Spleen (tissue), 11 donors: ENCODE measurements around the gene SHKBP1. TPM values are rescaled to one million over a fixed set of nuclear protein-coding genes. Genes with fewer than 3 reads are reported as not detected.
"Not testable (repeated sequence)": the region's sequence is repeated elsewhere in the genome, so short reads cannot be mapped to it uniquely, and the experiment has no call there.

ENCODE experiments used
- DNase-seq: peaks from one replicate; pipeline ENCODE4 v3.0.0-alpha.2; 2020
- H3K27ac ChIP-seq, 8 donors: fragments of 200-600 bp; sonication (generic) in 7 of 8; 1 replicate in 4 of 8; 2 replicates in 4 of 8; pipeline versions ENCODE4 v1.5.0 to v1.8.0; 2016 to 2021; ENCODE audit warnings: inconsistent platforms in 4 of 8, mild to moderate bottlenecking in 4 of 8, moderate library complexity in 1 of 8
- H3K27me3 ChIP-seq, 7 donors: fragments of 200-600 bp; sonication (generic) in 6 of 7; replicated peaks in 1 of 7; 1 replicate in 4 of 7; 2 replicates in 3 of 7; pipeline versions ENCODE4 v1.5.0 to v1.8.0; 2016 to 2021; ENCODE audit warnings: inconsistent platforms in 3 of 7, mild to moderate bottlenecking in 1 of 7
- H3K36me3 ChIP-seq, 6 donors: fragments of 200-600 bp; sonication (generic) in 5 of 6; 1 replicate in 4 of 6; 2 replicates in 2 of 6; pipeline versions ENCODE4 v1.5.0 to v1.8.0; 2016 to 2021; ENCODE audit warnings: inconsistent platforms in 2 of 6
- H3K4me1 ChIP-seq, 6 donors: fragments of 200-600 bp; sonication (generic) in 5 of 6; 1 replicate in 3 of 6; 2 replicates in 3 of 6; pipeline versions ENCODE4 v1.5.0 to v1.8.0; 2016 to 2021; ENCODE audit warnings: inconsistent platforms in 3 of 6
- H3K4me3 ChIP-seq, 8 donors: fragments of 200-600 bp; sonication (generic) in 7 of 8; 1 replicate in 4 of 8; 2 replicates in 4 of 8; pipeline versions ENCODE4 v1.5.0 to v1.8.0; 2016 to 2021; ENCODE audit warnings: inconsistent platforms in 4 of 8, mild to moderate bottlenecking in 4 of 8, moderate library complexity in 2 of 8
- H3K9me3 ChIP-seq, 8 donors: fragments of 200-600 bp; sonication (generic) in 7 of 8; 1 replicate in 4 of 8; 2 replicates in 4 of 8; pipeline versions ENCODE4 v1.5.0 to v1.8.0; 2016 to 2021; ENCODE audit warnings: inconsistent platforms in 4 of 8
- POLR2A ChIP-seq, 3 donors: fragments of 450-650 bp; IDR thresholded peaks; one replicate each; pipeline ENCODE4 v1.5.1; 2017; ENCODE audit warnings: antibody characterized with exemption in 3 of 3, mild to moderate bottlenecking in 1 of 3
- POLR2AphosphoS5 ChIP-seq, 3 donors: sonication (generic); formaldehyde crosslinking; IDR thresholded peaks; one replicate each; pipeline ENCODE4 v1.5.1; 2017; ENCODE audit warnings: antibody characterized with exemption in 3 of 3
- WGBS, 5 donors: extraction: QIAGEN DNeasy Blood & Tissue Kit in 3 of 5; methylation state at CpG; one replicate each; pipeline versions ENCODE4 v1.1.5 to v1.1.7; 2013 to 2018; 5-methylcytosine and 5-hydroxymethylcytosine counted together
- intact Hi-C: fragments of 100-400 bp; cut with DNase I; formaldehyde crosslinking; loops from one replicate; pipeline ENCODE4 v1.15.0; 2023; ENCODE audit warnings: low total_unique reads
- polyA plus RNA-seq, 3 donors: library from polyadenylated mRNA; stranded (reverse); fragments of 200-250 nt; gene quantifications; one replicate each; pipeline ENCODE4 v1.2.1, GENCODE V29; 2013
- total RNA-seq, 7 donors: library from RNA; depleted of rRNA in 3 of 7; stranded (reverse); fragments of >200 nt in 3 of 7; fragmentation: NEBNext Ultra II Directional in 4 of 7; extraction: Animal tissue kit (Norgen Biotek cat#: 25700) in 4 of 7; gene quantifications; one replicate each; pipeline versions ENCODE4 v1.1.0 to v1.2.1, GENCODE V29; 2016 to 2021
- TF ChIP-seq, protein P1 (sequence below), 11 experiments: fragments of 200-600 bp in 7 of 11; fragments of 450-650 bp in 4 of 11; sonication (generic) in 4 of 11; IDR thresholded peaks in 8 of 11; conservative IDR thresholded peaks in 3 of 11; 1 replicate in 7 of 11; 2 replicates in 4 of 11; pipeline versions ENCODE4 v1.4.0 to v1.8.0; 2016 to 2021; ENCODE audit warnings: antibody characterized with exemption in 11 of 11, inconsistent platforms in 4 of 11, mild to moderate bottlenecking in 1 of 11
- donor health status: healthy with polysubstance abuse.
- donor health status: DM: no; HTN: no; CAD: no; lungs with moderate emphysema.
- donor health status: DM: no; HTN: no; CAD: no.
- donor health status: Bipolar disorder and iron deficiency.
- donor health status: healthy.
- donor health status: DM: no; HTN: no; CAD: no.
- donor health status: DM: yes; HTN: yes; CAD: no.

SHKBP1 gene
- total and polyA plus RNA-seq, 10 donors = 102 to 282 (median 151) TPM

DNA sequence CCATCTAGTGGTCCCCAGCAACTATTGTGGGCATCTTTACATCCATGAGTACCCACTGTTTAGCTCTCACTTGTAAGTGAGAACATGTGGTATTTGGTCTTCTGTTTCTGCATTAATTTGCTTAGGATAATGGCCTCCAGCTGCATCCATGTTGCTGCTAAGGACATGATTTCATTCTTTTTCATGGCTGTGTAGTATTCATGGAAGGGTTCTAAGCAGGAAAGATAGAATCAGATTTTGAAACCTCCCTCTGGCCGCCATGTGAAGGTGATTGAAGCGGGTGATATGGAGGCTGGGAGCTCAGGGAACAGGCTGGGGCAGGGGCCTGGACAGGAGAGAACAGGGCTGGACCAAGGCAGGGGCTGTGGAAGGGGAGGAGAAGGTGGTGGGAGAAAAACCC, 44.6 kb downstream of the SHKBP1 start:
- H3K4me1 ChIP-seq = peaks cover 0 to under 1% (median 0%) of the 10 kb centered on the region in 6 donors
- DNase-seq = no peak
- peaks cover 0 to 72% (median 32%) of the 10 kb centered on the region in 6 donors for H3K36me3 ChIP-seq
- 70 to 94% (median 79%) methylated on average over 2 of the region's 2 CpGs for WGBS, 5 donors
- no peak overlapping the region for H3K27ac ChIP-seq
- no peaks in the 10 kb centered on the region for H3K9me3 ChIP-seq
- no peak overlapping the region for H3K4me3 ChIP-seq
- TF ChIP-seq, protein P1, sequence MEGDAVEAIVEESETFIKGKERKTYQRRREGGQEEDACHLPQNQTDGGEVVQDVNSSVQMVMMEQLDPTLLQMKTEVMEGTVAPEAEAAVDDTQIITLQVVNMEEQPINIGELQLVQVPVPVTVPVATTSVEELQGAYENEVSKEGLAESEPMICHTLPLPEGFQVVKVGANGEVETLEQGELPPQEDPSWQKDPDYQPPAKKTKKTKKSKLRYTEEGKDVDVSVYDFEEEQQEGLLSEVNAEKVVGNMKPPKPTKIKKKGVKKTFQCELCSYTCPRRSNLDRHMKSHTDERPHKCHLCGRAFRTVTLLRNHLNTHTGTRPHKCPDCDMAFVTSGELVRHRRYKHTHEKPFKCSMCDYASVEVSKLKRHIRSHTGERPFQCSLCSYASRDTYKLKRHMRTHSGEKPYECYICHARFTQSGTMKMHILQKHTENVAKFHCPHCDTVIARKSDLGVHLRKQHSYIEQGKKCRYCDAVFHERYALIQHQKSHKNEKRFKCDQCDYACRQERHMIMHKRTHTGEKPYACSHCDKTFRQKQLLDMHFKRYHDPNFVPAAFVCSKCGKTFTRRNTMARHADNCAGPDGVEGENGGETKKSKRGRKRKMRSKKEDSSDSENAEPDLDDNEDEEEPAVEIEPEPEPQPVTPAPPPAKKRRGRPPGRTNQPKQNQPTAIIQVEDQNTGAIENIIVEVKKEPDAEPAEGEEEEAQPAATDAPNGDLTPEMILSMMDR (IDR thresholded peaks at IDR 0.05 in 8 of 11, conservative IDR thresholded peaks at IDR 0.05 in 3 of 11) = no peak
- TF ChIP-seq POLR2A (IDR thresholded peaks at IDR 0.05) = no peak
- no peak for TF ChIP-seq POLR2AphosphoS5 (IDR thresholded peaks at IDR 0.05)
- intact Hi-C loops = no loop called here
- H3K27me3 ChIP-seq = no peaks in the 10 kb centered on the region

DNA sequence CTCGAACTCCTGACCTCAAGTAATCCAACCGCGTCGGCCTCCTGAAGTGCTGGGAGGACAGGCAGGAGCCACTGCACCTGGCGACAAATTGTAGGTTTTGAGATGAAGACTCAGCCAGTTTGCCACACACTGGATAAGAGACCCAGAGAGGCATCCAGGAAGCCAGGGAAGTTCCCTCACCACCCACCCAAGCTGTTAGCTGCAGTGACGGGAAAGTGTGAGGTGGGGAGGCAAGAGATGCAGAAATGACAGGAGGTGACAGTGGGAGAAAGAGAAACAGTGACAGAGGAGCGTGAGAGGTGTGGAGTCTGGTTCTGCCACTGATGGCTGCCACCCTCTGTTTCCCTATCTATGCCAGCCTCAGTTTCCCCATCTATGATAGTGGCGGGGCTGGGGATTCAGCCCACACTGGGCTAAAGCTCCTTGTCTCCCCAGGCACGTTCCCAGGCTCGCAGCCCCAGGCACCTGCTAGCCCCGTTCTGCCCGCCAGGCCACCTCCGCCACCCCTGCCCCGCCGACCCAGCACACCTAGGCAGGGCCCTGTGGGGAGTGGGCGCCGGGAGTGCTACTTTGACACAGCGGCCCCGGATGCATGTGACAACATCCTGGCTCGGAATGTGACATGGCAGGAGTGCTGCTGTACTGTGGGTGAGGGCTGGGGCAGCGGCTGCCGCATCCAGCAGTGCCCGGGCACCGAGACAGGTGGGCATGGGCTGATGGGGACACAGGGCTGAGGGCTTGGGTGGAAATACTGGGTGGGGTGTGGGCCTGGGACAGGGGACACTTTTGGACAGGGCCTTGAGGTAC, 45.5 kb downstream of the SHKBP1 start:
- H3K9me3 ChIP-seq = no peaks in the 10 kb centered on the region
- TF ChIP-seq, protein P1 (IDR thresholded peaks at IDR 0.05 in 8 of 11, conservative IDR thresholded peaks at IDR 0.05 in 3 of 11) = no peak
- TF ChIP-seq POLR2A (IDR thresholded peaks at IDR 0.05) (no peak), POLR2AphosphoS5 (IDR thresholded peaks at IDR 0.05) (no peak)
- H3K4me3 ChIP-seq = no peak overlapping the region
- no peak overlapping the region for H3K27ac ChIP-seq
- intact Hi-C loops = no loop called here
- peaks cover 0 to 81% (median 35%) of the 10 kb centered on the region in 6 donors for H3K36me3 ChIP-seq
- WGBS, 5 donors = 90 to 94% (median 92%) methylated on average over 19 to 24 of the region's 24 CpGs
- H3K27me3 ChIP-seq = no peaks in the 10 kb centered on the region
- DNase-seq = no peak
- H3K4me1 ChIP-seq = no peaks in the 10 kb centered on the region

DNA sequence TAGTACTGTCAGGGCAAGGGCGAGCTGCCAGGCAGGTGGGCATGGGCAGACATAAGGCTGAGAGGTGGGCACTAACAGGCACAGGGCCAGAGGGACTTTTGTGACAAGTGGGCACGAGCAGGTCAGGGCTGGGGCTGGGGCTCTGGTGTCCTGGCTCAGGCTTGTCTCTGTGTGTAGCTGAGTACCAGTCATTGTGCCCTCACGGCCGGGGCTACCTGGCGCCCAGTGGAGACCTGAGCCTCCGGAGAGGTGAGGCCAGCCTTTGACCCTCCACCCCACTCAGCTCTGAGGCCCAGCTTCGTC, 46.1 kb downstream of the SHKBP1 start:
- Histone ChIP-seq H3K4me3 (no peak overlapping the region), H3K36me3 (peaks cover 0 to 86% (median 35%) of the 10 kb centered on the region in 6 donors), H3K4me1 (no peaks in the 10 kb centered on the region), H3K9me3 (no peaks in the 10 kb centered on the region), H3K27ac (no peak overlapping the region), H3K27me3 (no peaks in the 10 kb centered on the region)
- 80 to 89% (median 87%) methylated on average over 7 of the region's 7 CpGs for WGBS, 5 donors
- TF ChIP-seq POLR2AphosphoS5 (IDR thresholded peaks at IDR 0.05) (no peak), POLR2A (IDR thresholded peaks at IDR 0.05) (no peak)
- TF ChIP-seq, protein P1 (IDR thresholded peaks at IDR 0.05 in 8 of 11, conservative IDR thresholded peaks at IDR 0.05 in 3 of 11) = no peak
- no peak for DNase-seq
- intact Hi-C loops = no loop called here

DNA sequence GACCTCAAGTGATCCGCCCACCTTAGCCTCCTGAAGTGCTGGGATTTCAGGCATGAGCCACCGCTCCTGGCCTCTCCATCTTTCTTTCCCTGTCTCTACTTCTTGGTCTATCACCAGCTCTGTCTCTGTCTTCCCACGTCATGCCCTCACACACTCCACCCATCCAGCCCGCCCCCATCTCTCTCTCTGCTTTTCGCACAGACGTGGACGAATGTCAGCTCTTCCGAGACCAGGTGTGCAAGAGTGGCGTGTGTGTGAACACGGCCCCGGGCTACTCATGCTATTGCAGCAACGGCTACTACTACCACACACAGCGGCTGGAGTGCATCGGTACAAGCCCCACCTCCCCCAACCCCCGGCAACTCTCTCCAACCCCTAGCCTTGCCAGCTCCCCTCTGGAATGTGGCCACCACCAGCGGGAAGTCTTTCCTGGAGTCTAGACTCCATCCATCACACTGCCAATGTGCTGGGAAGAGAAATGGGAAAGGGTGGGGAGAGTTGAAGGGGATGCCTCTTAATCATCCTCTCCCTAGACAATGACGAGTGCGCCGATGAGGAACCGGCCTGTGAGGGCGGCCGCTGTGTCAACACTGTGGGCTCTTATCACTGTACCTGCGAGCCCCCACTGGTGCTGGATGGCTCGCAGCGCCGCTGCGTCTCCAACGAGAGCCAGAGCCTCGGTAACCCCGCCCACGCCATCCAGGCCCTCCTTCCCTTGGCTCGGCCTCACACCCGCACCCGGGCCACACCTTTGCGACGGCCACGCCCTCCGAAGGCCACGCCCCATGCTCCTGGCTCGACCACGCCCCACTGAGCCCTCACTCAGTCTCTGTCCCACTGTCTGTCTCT, 47.0 kb downstream of the SHKBP1 start:
- Histone ChIP-seq H3K27me3 (no peaks in the 10 kb centered on the region), H3K4me1 (no peaks in the 10 kb centered on the region), H3K36me3 (peaks cover 0 to 89% (median 35%) of the 10 kb centered on the region in 6 donors), H3K9me3 (no peaks in the 10 kb centered on the region), H3K4me3 (no peak overlapping the region), H3K27ac (no peak overlapping the region)
- no peak for DNase-seq
- TF ChIP-seq POLR2A (IDR thresholded peaks at IDR 0.05) (no peak), POLR2AphosphoS5 (IDR thresholded peaks at IDR 0.05) (peak in 1 of 3 donors; percentile 49)
- TF ChIP-seq, protein P1 (IDR thresholded peaks at IDR 0.05 in 8 of 11, conservative IDR thresholded peaks at IDR 0.05 in 3 of 11) = no peak
- 68 to 84% (median 75%) methylated on average over 41 of the region's 41 CpGs for WGBS, 5 donors
- intact Hi-C loops = no loop called here

DNA sequence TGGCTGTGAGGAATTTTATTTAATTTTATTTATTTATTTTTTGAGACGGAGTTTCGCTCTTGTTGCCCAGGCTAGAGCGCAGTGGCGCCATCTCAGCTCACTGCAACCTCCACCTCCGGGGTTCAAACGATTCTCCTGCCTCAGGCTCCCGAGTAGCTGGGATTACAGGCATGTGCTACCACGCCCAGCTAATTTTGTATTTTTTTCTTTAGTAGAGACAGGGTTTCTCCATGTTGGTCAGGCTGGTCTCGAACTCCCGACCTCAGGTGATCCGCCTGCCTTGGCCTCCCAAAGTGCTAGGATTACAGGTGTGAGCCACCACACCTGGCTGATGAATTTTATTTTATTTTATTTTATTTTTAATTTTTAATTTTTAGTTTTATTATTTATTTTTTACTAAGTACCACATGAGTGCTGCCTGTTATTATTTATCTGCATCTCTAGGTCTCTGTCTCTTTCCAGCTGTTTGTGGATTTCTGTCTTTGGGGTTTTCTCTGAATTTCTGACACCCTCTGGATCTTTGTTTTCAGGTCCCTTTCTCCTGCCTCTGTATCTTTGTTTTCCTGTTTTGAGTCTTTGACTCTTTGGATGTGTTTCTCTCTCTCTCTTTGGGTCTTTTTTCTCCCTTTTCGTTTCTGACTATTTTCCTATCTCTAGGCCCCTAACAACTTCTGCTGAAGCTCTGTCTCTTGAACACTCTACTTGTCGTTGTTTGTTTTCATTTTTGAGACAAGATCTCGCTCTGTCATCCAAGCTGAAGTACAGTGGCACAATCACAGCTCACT, 47.9 kb downstream of the SHKBP1 start:
- H3K4me1 ChIP-seq, H3K4me3 ChIP-seq, H3K9me3 ChIP-seq, intact Hi-C loops, H3K27ac ChIP-seq, H3K27me3 ChIP-seq, DNase-seq: not testable (repeated sequence)
- WGBS, 5 donors = 89 to 93% (median 91%) methylated on average over 14 of the region's 14 CpGs
- peaks cover 0 to 90% (median 35%) of the 10 kb centered on the region in 6 donors for H3K36me3 ChIP-seq
